ENCODE results near the gene URI1. TPM values are rescaled to one million over a fixed set of nuclear protein-coding genes. Genes with fewer than 3 reads are reported as not detected.

Gene URI1
- total and polyA plus RNA-seq, 2 experiments from 2014 or later: 16.2 to 58.1 TPM

- Histone ChIP-seq H3F3A (ENCODE audit: insufficient read depth) (peaks cover 23% of the 10 kb centered on the region; the same call in 1 of the 2 replicates), H2AFZ (peak overlapping the region; percentile 84), H3K9me2 (ENCODE audit: insufficient read depth) (no peaks in the 10 kb centered on the region), H3K36me3 (ENCODE audit: low read depth) (no peaks in the 10 kb centered on the region), H3K9ac (peak overlapping the region; percentile 92), H3K4me2 (ENCODE audit: unreplicated experiment) (peak overlapping the region; percentile 85), H3K4me3 (peak overlapping the region; percentile 96), H3K27ac (peak overlapping the region; percentile 54), H3K4me1 (ENCODE audit: insufficient read depth) (peaks cover 41% of the 10 kb centered on the region), H3K9me3 (ENCODE audit: low read depth) (no peaks in the 10 kb centered on the region), H4K20me1 (ENCODE audit: insufficient read depth) (no peaks in the 10 kb centered on the region; the same call in 1 of the 2 replicates), H3K79me2 (ENCODE audit: insufficient read depth) (peaks cover 51% of the 10 kb centered on the region), H3K27me3 (replicated peaks; ENCODE audit: insufficient read depth) (no peaks in the 10 kb centered on the region)
- TF ChIP-seq EZH2 (IDR thresholded peaks at IDR 0.05; ENCODE audit: insufficient read depth, poor library complexity, severe bottlenecking) (no peak), EZH2phosphoT487 (IDR thresholded peaks at IDR 0.05; ENCODE audit: insufficient read depth, low read depth) (no peak)
- whole genome bisulfite sequencing, 2 experiments (ENCODE audit: low coverage in 1 of 2, low lambda C conversion rate in 2 of 2, missing lambda C conversion rate in 2 of 2): 0 to 2% methylated on average over 36 to 55 of the region's 79 CpGs
- in situ Hi-C loops (cut with MboI): no loop called here
- DNase-seq: peak; percentile 44
These were observed 594 bp downstream of the URI1 start for GRCh38 chr19:29942404-29943261.

GRCh38 chr19:29943615-29944014 is 1.6 kb downstream of the URI1 start:
- no peak for TF ChIP-seq EZH2 (IDR thresholded peaks at IDR 0.05; ENCODE audit: insufficient read depth, poor library complexity, severe bottlenecking)
- no peak for TF ChIP-seq EZH2phosphoT487 (IDR thresholded peaks at IDR 0.05; ENCODE audit: insufficient read depth, low read depth)
- H3K9me2 ChIP-seq (ENCODE audit: insufficient read depth): no peaks in the 10 kb centered on the region
- H3K4me1 ChIP-seq (ENCODE audit: insufficient read depth): peaks cover 42% of the 10 kb centered on the region
- H3K27ac ChIP-seq: peak overlapping the region; percentile 54; the same call in 1 of the 2 replicates
- 45 to 52% methylated on average over 8 of the region's 8 CpGs for WGBS, 2 experiments (ENCODE audit: low coverage in 1 of 2, low lambda C conversion rate in 2 of 2, missing lambda C conversion rate in 2 of 2)
- H3K9ac ChIP-seq: peak overlapping the region; percentile 92
- peaks cover 61% of the 10 kb centered on the region for H3K79me2 ChIP-seq (ENCODE audit: insufficient read depth)
- no peaks in the 10 kb centered on the region for H3K27me3 ChIP-seq (replicated peaks; ENCODE audit: insufficient read depth)
- peaks cover 23% of the 10 kb centered on the region; the same call in 1 of the 2 replicates for H3F3A ChIP-seq (ENCODE audit: insufficient read depth)
- peak; percentile 45 for DNase-seq
- H3K4me2 ChIP-seq (ENCODE audit: unreplicated experiment): peak overlapping the region; percentile 85
- in situ Hi-C loops (cut with MboI): no loop called here
- H3K36me3 ChIP-seq (ENCODE audit: low read depth): no peaks in the 10 kb centered on the region
- H2AFZ ChIP-seq: no peak overlapping the region; the same call in 1 of the 2 replicates
- H4K20me1 ChIP-seq (ENCODE audit: insufficient read depth): no peaks in the 10 kb centered on the region; the same call in 1 of the 2 replicates
- H3K9me3 ChIP-seq (ENCODE audit: low read depth): no peaks in the 10 kb centered on the region
- H3K4me3 ChIP-seq: peak overlapping the region; percentile 96

- WGBS, 2 experiments (ENCODE audit: low coverage in 1 of 2, low lambda C conversion rate in 2 of 2, missing lambda C conversion rate in 2 of 2): 31 to 33% methylated on average over 8 of the region's 8 CpGs
- no peaks in the 10 kb centered on the region for H3K27me3 ChIP-seq (replicated peaks; ENCODE audit: insufficient read depth)
These were observed 2.5 kb downstream of the URI1 start for GRCh38 chr19:29944390-29945012.

GRCh38 chr19:29945017-29945416 is 3.0 kb downstream of the URI1 start:
- Histone ChIP-seq H3K27ac (peak overlapping the region; percentile 49), H3K9me3 (ENCODE audit: low read depth) (no peaks in the 10 kb centered on the region), H3K27me3 (replicated peaks; ENCODE audit: insufficient read depth) (no peaks in the 10 kb centered on the region), H3K36me3 (ENCODE audit: low read depth) (no peaks in the 10 kb centered on the region), H2AFZ (0 out of 2 replicates have a peak overlapping the region, but pooled peaks have one; percentile 1), H3K79me2 (ENCODE audit: insufficient read depth) (peaks cover 72% of the 10 kb centered on the region), H3K9me2 (ENCODE audit: insufficient read depth) (no peaks in the 10 kb centered on the region), H3F3A (ENCODE audit: insufficient read depth) (peaks cover 23% of the 10 kb centered on the region; the same call in 1 of the 2 replicates), H3K4me2 (ENCODE audit: unreplicated experiment) (peak overlapping the region; percentile 91), H3K4me1 (ENCODE audit: insufficient read depth) (peaks cover 42% of the 10 kb centered on the region), H3K4me3 (peak overlapping the region; percentile 64), H3K9ac (peak overlapping the region; percentile 64), H4K20me1 (ENCODE audit: insufficient read depth) (no peaks in the 10 kb centered on the region; the same call in 1 of the 2 replicates)
- in situ Hi-C loops (cut with MboI): no loop called here
- WGBS, 2 experiments (ENCODE audit: low coverage in 1 of 2, low lambda C conversion rate in 2 of 2, missing lambda C conversion rate in 2 of 2): 11 to 15% methylated on average over 1 of the region's 1 CpG
- no peak for TF ChIP-seq EZH2phosphoT487 (IDR thresholded peaks at IDR 0.05; ENCODE audit: insufficient read depth, low read depth)
- no peak for TF ChIP-seq EZH2 (IDR thresholded peaks at IDR 0.05; ENCODE audit: insufficient read depth, poor library complexity, severe bottlenecking)
- no peak for DNase-seq

More at GRCh38 chr19:29944390-29945012, 2.5 kb downstream of the URI1 start:
- peak overlapping the region; percentile 91 for H3K4me2 ChIP-seq (ENCODE audit: unreplicated experiment)
- H3F3A ChIP-seq (ENCODE audit: insufficient read depth): peaks cover 23% of the 10 kb centered on the region; the same call in 1 of the 2 replicates
- no peaks in the 10 kb centered on the region for H3K36me3 ChIP-seq (ENCODE audit: low read depth)
- H2AFZ ChIP-seq: 0 out of 2 replicates have a peak overlapping the region, but pooled peaks have one; percentile 1
- H3K79me2 ChIP-seq (ENCODE audit: insufficient read depth): peaks cover 67% of the 10 kb centered on the region
- DNase-seq: no peak
- peak overlapping the region; percentile 64 for H3K9ac ChIP-seq
- no peaks in the 10 kb centered on the region; the same call in 1 of the 2 replicates for H4K20me1 ChIP-seq (ENCODE audit: insufficient read depth)
- in situ Hi-C loops (cut with MboI): no loop called here
- H3K9me2 ChIP-seq (ENCODE audit: insufficient read depth): no peaks in the 10 kb centered on the region
- H3K4me1 ChIP-seq (ENCODE audit: insufficient read depth): peaks cover 42% of the 10 kb centered on the region
- H3K9me3 ChIP-seq (ENCODE audit: low read depth): no peaks in the 10 kb centered on the region
- peak overlapping the region; percentile 64 for H3K4me3 ChIP-seq
- peak overlapping the region; percentile 49 for H3K27ac ChIP-seq
- no peak for TF ChIP-seq EZH2 (IDR thresholded peaks at IDR 0.05; ENCODE audit: insufficient read depth, poor library complexity, severe bottlenecking)

All from GM23248 (cell line).